MM.1S (cell line): ENCODE data around the gene FLNC.

ENCODE experiments used
- DNase-seq: peaks from one replicate; pipeline ENCODE4 v3.0.0-alpha.2; 2015
- H2AFZ ChIP-seq: fragments of 300-600 bp; sonication (generic); 2 replicates; pipeline ENCODE4 v1.6.0; 2016; ENCODE audit warnings: antibody characterized with exemption, low read length
- H3F3A ChIP-seq: fragments of 300-600 bp; sonication (generic); 2 replicates; pipeline ENCODE4 v1.6.1; 2016; ENCODE audit warnings: mild to moderate bottlenecking, antibody characterized with exemption, low read length, moderate library complexity, mixed read lengths; ENCODE audit not compliant: insufficient read depth
- H3K27ac ChIP-seq: fragments of 300-600 bp; sonication (generic); 2 replicates; pipeline ENCODE4 v1.5.1; 2016; ENCODE audit warnings: mild to moderate bottlenecking, low read length
- H3K27me3 ChIP-seq: fragments of 300-600 bp; sonication (generic); replicated peaks from 2 replicates; pipeline ENCODE4 v1.6.0; 2016; ENCODE audit warnings: low read length; ENCODE audit not compliant: insufficient read depth
- H3K36me3 ChIP-seq: fragments of 300-600 bp; sonication (generic); replicated peaks from 2 replicates; pipeline ENCODE4 v1.6.1; 2016; ENCODE audit warnings: mild to moderate bottlenecking, low read length, mixed read lengths; ENCODE audit not compliant: insufficient read depth
- H3K4me1 ChIP-seq: fragments of 300-600 bp; sonication (generic); 2 replicates; pipeline ENCODE4 v1.6.1; 2016; ENCODE audit warnings: low read length, mixed read lengths
- H3K4me2 ChIP-seq: fragments of 300-600 bp; sonication (generic); 2 replicates; pipeline ENCODE4 v1.6.0; 2016; ENCODE audit warnings: low read depth, low read length
- H3K4me3 ChIP-seq: fragments of 300-600 bp; sonication (generic); 2 replicates; pipeline ENCODE4 v1.5.1; 2016; ENCODE audit warnings: low read length, mixed read lengths
- H3K79me2 ChIP-seq: fragments of 300-600 bp; sonication (generic); 2 replicates; pipeline ENCODE4 v1.6.1; 2016; ENCODE audit warnings: mixed run types, low read length, mixed read lengths
- H3K9ac ChIP-seq: fragments of 300-600 bp; sonication (generic); 2 replicates; pipeline ENCODE4 v1.6.1; 2016; ENCODE audit warnings: low read length, mixed read lengths
- H3K9me2 ChIP-seq: fragments of 300-600 bp; sonication (generic); replicated peaks from 2 replicates; pipeline ENCODE4 v1.6.1; 2016; ENCODE audit warnings: mild to moderate bottlenecking, low read length, mixed read lengths; ENCODE audit not compliant: insufficient read depth
- H3K9me3 ChIP-seq: fragments of 300-600 bp; sonication (generic); replicated peaks from 2 replicates; pipeline ENCODE4 v1.6.1; 2016; ENCODE audit warnings: mild to moderate bottlenecking, low read length, mixed read lengths; ENCODE audit not compliant: insufficient read depth
- H4K20me1 ChIP-seq: fragments of 300-600 bp; sonication (generic); 2 replicates; pipeline ENCODE4 v1.6.1; 2016; ENCODE audit warnings: mild to moderate bottlenecking, low read length, moderate library complexity, mixed read lengths; ENCODE audit not compliant: insufficient read depth
- CTCF ChIP-seq: fragments of 300-600 bp; sonication (generic); IDR thresholded peaks from 2 replicates; pipeline ENCODE4 v1.5.1; 2016; ENCODE audit warnings: antibody characterized with exemption, low read length, mixed read lengths
- EZH2 ChIP-seq: fragments of 300-600 bp; sonication (generic); optimal IDR thresholded peaks from 2 replicates; pipeline ENCODE3; 2017; ENCODE audit warnings: low read depth, mild to moderate bottlenecking, antibody characterized with exemption, low read length, mixed read lengths
- EZH2phosphoT487 ChIP-seq: fragments of 300-600 bp; sonication (generic); IDR thresholded peaks from 2 replicates; pipeline ENCODE4 v1.6.1; 2018; ENCODE audit warnings: antibody characterized with exemption, low read length

Gene FLNC

GRCh38 chr7:128906766-128907559, 76.8 kb downstream of the FLNC start:
- Histone ChIP-seq H3K9me3 (no peaks in the 10 kb centered on the region), H3F3A (no peaks in the 10 kb centered on the region), H3K27me3 (peaks cover 21% of the 10 kb centered on the region; the same call in 1 of the 2 replicates), H4K20me1 (no peaks in the 10 kb centered on the region), H3K9ac (no peak overlapping the region), H2AFZ (no peak overlapping the region), H3K9me2 (no peaks in the 10 kb centered on the region), H3K79me2 (no peaks in the 10 kb centered on the region), H3K4me2 (no peak overlapping the region), H3K36me3 (no peaks in the 10 kb centered on the region), H3K4me3 (no peak overlapping the region), H3K27ac (no peak overlapping the region), H3K4me1 (0 out of 2 replicates have a peak, but pooled peaks cover 5% of the 10 kb centered on the region)
- DNase-seq = no peak
- TF ChIP-seq EZH2phosphoT487 (no peak), EZH2 (no peak), CTCF (no peak)
